IPS-18c (cell line): Measurements from ENCODE around the gene CLEC20A.
A peak's percentile ranks its signal among the peaks of the same experiment; 100 is the strongest.

ENCODE experiments used
- H3K4me3 ChIP-seq: 2 replicates; pipeline ENCODE4 v1.7.0; 2013; ENCODE audit warnings: low read depth, mild to moderate bottlenecking, low read length, moderate library complexity; ENCODE audit not compliant: insufficient read depth
- H3K9me3 ChIP-seq: one replicate; pipeline ENCODE4 v1.6.1; 2013; ENCODE audit warnings: mild to moderate bottlenecking, low read length, moderate library complexity; ENCODE audit not compliant: control insufficient read depth, insufficient read depth

The CLEC20A gene

DNA sequence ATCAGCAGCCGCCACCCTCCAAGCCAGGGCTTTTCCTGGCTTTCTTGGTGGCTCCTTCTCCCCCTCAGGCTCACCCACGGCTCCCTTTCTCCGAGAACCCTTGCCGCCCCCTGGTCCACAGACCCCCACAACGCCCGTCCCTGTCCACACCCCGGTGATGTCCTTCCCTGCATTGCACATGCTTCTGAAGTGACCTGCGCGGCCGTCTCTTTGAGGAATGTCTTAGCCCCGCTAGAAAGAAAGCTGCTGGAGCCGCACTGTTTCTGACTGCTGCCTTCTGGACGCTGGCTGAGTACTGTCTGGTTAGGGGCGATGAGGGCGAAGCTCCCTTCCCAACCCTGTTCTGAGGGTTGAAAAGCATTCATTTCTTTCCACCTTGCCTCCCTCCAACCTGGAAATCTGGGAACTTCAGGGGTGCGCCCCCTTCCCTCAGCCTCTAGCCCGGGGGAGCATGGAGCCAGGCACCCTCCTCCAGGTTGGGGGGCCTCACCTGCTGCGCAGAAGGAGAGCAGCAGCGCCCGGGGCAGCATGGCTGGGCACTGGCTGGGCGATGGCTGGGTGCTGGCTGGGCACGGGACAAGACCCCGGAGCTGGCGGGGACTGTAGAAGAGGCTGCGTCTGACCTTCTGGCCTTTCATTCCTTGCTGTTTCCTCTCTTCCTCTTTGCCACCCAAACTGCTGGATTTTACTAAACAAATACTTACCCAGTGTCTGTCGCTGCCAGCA, at the start of gene CLEC20A:
Gene CLEC20A (minus strand): TSS at position 555 of the 726 bp plus-strand sequence. CDS start 25 bp downstream, at position 530.
- peaks cover 2% of the 10 kb centered on the region for H3K9me3 ChIP-seq

DNA sequence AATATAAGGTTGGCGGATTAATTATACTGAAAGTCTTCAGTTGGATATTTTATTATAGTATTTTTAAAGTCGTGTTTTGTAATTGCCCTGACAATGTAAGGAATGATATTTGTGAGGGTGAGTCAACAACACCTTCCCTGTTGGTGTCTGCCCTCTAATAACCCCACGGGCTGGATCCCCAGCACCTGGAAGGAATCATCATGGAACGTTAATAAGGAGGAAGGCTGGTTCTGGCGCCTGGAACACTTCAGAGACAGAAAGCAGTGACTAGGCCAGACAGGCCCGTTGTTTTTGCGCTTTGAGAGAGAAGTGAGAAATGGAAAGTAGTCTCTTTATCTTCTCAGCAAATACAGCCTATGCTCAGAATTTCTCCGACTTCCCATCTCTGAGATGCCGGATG, 47.8 kb upstream of the CLEC20A start:
- H3K4me3 ChIP-seq: no peak overlapping the region
- H3K9me3 ChIP-seq: no peaks in the 10 kb centered on the region

More for the DNA sequence above, at the start of gene CLEC20A:
- H3K4me3 ChIP-seq: no peak within 1 kb of the TSS

DNA sequence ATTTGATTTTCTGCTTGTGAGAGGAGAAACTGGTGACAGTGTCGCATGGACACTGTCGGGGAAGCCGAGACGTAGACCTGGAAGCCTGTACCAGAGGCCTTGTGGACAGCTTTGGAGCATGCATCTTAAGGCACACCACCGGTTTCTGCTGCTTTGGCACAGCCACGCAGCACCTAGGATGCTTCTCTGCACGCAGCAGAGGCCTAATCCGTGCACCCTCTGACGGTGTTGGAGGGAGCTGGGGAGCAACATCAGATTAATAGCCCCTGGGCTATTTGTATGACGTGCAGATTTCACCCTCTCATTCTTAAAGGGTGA, 46.5 kb upstream of the CLEC20A start:
- Histone ChIP-seq H3K9me3 (no peaks in the 10 kb centered on the region), H3K4me3 (peak overlapping the region; percentile 86)

DNA sequence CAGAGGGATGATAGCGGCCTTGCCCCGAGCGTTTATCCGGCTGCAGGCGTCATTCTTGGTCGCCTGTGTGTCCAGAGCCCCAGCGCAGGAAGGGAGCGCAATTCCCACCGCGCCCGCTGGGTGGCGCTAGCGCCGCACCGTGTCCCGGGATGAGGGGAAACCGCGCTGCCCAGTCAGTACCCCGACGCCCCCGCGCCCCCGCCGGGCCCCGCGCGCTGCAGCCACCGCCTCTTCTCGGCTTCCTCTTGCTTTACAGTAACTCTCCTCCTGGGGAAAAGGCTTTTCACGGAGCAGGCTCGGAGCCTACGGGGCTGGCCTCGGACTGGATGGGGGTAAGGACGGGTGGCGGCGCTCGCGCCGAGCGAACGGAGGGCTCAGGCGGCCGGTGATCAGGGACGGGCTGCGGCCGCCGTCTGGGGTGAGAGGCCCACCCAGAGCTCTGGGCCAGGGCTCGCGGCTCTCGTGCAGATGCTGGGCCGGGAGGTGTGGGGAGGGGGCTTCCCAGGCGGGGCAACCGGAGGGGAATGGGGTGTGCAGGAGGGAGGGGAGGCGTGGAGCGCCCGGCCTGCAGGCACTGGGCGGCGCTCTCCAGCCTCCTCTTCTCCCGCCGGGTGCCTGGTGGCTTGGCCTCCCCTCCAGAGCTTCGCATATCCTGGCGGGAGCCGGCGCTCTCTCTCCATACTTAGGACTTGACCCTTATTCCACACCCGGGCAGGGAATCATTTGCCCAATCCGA, 46.0 kb upstream of the CLEC20A start:
- Histone ChIP-seq H3K9me3 (no peaks in the 10 kb centered on the region), H3K4me3 (peak overlapping the region; percentile 86)

DNA sequence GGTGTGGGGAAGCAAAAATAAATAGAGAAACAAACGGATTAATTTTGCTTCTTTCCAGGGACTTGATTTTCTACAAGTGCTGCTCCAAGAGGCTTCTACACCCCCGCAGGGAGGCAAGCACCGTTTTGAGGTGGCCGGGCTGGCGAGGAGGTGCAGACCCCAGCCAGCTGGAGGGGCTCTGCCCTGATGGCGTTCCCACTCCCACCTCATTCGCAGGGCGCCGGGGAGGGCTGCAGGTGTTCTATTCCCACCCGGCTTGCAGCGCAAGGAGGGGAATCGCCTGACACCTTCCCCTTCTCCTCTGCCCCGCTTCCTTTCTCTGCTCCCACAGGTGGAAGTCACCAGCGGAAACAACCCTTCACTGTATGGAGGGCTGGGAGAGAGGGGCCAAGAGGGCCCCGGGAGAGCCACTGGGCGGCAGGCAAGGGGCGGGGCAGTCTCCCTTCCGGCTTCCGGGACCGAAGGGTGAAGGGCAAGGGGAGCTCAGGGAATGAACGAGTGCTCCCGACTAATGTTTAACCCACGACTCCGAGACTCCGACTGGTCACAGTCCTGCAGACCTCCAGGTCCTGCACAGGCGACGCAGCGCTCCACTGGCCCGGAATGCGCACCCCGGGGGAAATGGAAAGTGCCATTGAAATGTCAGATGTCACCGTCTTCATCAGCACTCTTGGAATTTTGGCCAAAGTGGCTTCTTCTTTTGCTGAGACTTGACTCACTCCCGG, 45.2 kb upstream of the CLEC20A start:
- Histone ChIP-seq H3K9me3 (no peaks in the 10 kb centered on the region), H3K4me3 (peak overlapping the region; percentile 86)

DNA sequence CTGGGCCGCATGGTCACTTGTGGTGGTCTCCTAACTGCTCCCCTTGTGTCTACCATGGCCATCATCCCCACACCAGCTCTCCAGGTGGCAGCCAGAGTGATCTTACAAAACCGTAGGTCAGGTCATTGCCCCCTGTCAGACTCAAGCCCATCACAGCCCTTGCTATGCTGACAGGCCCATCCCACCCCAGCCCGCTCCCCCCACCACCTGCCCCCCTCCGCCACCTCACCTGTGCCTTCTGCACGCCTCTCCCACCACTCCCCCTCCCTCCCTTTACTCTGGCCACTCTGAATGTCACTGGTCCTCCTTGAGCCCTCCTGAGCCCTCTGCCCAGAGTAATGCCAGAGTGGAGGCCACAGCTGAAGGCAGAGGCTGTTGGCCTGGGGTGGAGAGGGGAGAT, 44.6 kb upstream of the CLEC20A start:
- Histone ChIP-seq H3K4me3 (peak overlapping the region; percentile 86; the same call in 1 of the 2 replicates), H3K9me3 (no peaks in the 10 kb centered on the region)

DNA sequence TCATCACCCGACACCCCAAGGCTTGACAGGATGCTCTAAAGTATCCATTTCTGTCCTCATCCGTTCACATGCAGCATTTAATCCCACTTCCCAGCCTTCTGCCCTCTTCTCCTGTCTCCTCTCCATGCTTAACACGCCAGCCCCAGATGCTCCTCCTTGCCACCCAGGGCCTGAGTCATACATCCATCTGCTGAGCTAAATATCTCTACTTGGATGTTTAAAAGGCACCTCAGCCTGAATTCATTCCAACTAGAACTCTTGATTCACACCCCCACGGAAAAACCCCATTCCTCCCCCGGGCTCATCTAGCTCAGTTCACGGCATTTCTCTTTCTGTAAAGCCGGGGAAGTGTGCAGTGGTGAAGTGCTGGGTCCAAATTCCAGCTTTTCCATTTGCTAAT, 43.9 kb upstream of the CLEC20A start:
- no peak overlapping the region for H3K4me3 ChIP-seq
- H3K9me3 ChIP-seq: no peaks in the 10 kb centered on the region

DNA sequence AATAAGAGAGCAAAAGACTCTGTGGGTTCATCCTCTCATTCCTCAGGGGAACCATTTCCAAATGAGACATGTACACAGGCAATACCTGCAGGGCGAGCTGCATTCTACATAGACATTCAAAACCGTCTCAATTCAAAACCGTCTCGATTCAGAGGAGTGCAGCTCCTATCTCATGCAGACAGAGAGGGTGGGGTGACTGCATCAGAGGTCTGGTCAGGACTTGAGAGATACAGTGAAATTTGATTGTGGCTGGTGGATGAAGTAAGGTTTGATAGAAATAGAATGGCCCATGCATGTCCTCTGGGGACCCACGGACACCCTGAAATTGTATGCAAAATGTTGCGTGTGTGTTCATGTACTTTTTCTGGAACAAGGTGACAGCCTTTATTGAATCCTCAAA, 43.4 kb upstream of the CLEC20A start:
- Histone ChIP-seq H3K9me3 (no peaks in the 10 kb centered on the region), H3K4me3 (no peak overlapping the region)

DNA sequence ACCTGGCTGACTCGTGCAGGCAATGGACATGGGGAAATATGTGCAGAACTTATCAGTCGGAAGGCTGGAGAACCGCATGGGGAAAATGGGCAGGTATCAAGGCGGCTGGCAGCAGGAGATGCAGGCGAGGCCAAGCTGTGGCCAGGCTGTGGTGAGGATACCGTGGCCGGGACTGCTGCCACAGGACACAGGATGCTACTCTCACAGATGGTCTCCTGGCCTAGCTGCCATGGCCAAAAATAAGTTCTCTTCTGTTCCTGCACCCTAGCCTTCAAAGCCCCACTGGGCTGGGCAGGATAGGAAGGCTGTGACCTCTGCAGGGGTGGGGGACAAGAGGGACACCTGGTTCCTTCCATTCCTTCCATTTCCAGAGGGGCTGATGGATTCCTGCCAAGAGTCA, 42.5 kb upstream of the CLEC20A start:
- Histone ChIP-seq H3K4me3 (no peak overlapping the region), H3K9me3 (no peaks in the 10 kb centered on the region)

DNA sequence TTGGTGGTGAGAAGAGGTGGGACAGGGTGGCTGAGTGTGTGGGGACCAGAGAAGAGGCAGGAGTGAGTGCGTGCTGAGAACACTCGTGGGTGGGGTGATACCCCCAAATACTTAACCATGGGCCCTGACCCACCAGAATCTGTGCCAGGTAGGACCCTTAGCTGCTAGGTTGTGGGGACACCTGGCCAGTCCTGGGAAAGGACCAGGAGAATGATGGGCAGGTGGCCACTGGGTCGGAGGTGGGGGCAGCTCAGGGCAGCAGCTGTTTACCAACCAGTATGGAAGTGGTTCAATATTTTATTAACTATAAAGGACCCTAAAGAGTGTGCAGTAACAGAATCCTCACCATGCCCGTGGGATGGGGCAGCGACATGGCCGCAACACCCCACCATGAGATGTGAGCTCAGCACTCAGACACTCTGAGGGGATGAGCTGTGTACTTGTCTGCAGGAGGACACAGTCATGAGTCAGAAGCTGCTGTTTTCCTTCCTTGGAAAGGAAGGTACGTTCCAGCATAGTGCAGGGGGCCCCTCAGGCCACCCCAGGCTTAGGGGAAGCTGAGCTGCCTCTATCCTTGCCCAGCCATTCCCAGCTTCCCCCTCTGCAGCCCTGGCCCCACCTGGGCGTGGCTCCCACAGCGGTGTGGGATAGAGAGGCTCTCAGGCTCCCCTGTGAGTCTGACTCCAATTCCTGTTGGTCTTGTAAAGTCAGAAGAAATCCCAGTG, 41.6 kb upstream of the CLEC20A start:
- no peaks in the 10 kb centered on the region for H3K9me3 ChIP-seq

DNA sequence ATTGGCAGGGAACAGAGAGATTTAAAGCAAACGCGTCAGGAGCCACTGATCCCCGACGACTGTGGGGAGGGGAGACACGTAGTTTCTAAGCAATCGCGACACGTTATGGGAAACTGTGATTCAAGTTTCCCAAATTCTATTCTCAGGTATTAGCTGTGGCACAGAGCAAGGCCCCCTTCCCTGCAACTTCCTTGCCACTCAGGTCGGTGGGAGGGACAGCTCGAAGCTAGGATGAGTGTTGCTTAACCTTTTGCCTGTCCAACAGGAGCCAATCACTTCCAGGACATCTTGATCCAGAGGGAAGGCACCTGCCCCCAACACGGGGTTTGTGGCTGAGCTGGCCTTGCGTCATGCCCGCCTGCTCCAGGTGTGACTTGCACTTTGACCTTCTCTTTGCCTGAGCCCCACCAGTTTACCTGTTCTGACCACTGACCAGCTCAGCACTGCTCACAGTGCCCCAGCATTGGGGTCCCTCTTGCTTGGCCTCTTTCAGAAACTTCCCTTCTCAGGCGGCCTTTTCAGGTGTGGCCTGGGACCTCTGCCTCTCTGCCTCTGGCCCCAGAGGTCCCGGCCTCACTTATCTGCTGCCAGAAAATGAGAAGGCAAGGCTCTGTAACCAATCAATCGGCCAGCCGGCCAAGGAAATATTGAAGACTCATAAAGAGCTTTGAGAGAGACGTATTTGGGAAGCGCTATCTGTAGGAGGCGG, 40.8 kb upstream of the CLEC20A start:
- Histone ChIP-seq H3K9me3 (no peaks in the 10 kb centered on the region), H3K4me3 (no peak overlapping the region)

More for the DNA sequence above, 41.6 kb upstream of the CLEC20A start:
- no peak overlapping the region for H3K4me3 ChIP-seq

DNA sequence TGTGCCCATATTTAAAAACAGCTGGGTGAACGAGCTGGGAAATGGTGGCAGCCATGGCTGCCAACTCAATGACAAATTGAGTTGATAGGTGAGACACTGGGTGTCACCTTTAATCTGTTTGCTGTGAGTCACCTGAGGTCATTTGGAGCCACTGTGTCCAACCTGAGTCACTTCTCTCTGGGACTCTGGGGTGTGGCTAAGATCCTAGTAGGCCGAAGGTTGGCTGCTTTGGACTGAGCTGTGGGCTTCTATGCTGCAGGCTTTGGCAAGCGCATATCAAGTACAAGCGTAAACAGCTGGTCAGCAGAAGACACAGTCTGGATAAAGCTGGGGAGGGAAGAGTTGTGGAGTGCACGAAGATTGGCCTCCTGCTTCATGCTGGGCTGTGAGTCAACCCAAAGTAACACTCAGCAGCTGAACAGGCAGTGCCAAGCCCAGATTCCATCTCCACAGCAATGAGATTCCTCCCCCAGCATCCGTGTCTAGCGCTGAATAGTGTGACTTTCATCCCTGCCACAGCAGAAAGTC, 40.1 kb upstream of the CLEC20A start:
- Histone ChIP-seq H3K4me3 (no peak overlapping the region), H3K9me3 (no peaks in the 10 kb centered on the region)

DNA sequence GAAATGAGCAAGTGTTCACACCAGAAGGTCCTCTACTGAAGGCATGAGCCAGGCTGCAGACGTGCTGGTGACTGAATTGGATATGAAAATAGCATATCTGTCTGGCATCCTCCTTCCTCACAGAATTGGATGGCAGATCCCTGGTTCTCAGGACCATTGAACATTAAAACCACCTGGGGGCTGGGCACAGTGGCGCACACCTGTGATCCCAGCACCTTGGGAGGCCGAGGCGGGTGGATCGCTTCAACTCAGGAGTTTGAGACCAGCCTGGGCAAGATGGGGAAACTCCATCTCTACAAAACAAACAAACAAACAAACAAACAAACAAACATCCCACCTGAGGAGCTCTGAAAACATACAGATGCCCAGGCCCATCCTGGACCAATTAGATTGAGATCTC, 39.6 kb upstream of the CLEC20A start:
- no peak overlapping the region for H3K4me3 ChIP-seq

DNA sequence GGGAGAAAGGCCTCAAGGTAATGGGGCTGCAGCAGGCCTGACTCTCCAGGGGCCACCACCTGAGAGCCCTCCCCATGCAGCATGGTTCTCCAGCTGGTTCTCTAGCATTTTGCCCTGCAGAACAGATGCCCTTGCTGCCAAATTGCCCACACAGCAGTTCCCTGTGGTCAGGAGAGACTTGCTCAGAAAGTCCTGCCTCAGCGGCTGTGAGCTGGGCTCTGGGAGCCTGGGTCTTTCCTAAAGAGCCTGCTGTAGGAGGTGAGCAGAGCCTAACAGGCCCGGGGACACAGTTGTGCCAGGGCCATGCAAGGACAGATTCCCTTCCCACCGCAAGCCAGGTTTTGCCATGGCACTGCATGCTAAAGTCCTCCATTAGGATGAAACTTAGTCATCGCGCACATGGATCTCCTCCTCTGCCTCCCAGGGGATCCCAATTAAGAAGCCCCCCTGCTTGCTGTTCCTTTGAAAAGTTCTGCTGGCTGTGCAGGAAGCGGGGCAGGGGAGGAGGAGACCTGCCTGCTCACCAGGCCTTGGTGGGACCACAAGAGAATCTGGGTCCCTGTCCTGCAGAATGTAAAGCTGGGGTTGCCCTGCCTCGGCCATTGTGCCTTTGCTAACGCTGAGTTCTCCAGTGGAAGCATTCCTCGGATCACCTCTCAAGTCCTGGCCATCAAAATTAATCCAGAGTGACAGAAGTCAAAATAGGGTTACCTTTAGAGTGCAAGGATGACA, 37.5 kb upstream of the CLEC20A start:
- no peaks in the 10 kb centered on the region for H3K9me3 ChIP-seq
- no peak overlapping the region for H3K4me3 ChIP-seq

More for the DNA sequence above, 39.6 kb upstream of the CLEC20A start:
- H3K9me3 ChIP-seq: no peaks in the 10 kb centered on the region

DNA sequence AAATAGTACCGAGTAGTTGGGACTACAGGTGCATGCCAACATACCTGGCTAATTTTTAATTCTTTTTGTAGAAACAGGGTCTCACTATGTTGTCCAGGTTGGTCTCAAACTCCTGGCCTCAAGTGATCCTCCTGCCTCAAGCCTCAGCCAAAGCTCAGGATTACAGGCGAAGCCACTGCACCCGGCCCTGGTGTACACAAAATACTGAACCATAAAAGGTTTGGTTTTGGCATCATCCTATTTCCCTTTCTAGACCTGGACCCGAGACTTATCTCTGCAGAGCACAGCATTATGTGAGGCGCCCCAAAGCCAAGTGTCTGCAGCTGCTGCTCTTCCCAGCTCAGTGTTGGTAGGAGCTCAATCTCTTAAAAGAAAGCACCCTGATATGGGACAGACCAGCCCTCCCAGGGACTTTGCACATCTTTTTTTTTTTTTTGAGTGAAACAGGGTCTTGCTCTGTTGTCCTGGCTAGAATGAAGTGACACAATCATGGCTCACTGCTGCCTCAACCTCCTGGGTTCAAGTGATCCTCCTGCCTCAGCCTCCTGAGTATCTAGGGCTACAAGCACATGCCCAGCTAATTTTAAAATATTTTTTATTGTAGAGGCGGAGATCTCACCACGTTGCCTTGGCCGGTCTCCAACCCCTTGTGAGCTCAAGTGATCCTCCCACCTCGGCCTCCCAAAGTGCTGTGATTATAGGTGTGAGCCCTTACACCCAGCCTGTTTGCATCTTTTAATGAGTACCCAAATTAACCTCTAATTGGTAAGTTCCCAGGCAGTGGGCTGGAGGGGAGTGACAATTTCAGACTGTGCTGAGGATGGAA, 36.6 kb upstream of the CLEC20A start:
- Histone ChIP-seq H3K9me3 (no peaks in the 10 kb centered on the region), H3K4me3 (no peak overlapping the region)
